Panc1 (cell line): ENCODE results near the gene TP53RK. TPM values are rescaled to one million over a fixed set of nuclear protein-coding genes. Genes with fewer than 3 reads are reported as not detected.

ENCODE experiments used
- ATAC-seq: fragments of 200-7000 bp; cut with Tn5 transposase; 2 replicates; pipeline ENCODE4 v1.9.1; 2020; ENCODE audit warnings: mild to moderate bottlenecking, moderate library complexity
- BruUV-seq: library from RNA; stranded (reverse); fragments of 400-500 nt; replicated peaks from 2 replicates; lab custom pipeline; 2021; lab: Mats Ljungman, UMichigan
- CTCF ChIA-PET: fragments of 300-600 bp; sonication (Branson Sonifier 250); formaldehyde crosslinking; loops from one replicate; lab custom pipeline; 2022; ENCODE audit warnings: antibody characterized with exemption; lab: Charles Lee
- POLR2A ChIA-PET: fragments of 300-600 bp; sonication (Branson Sonifier 250); formaldehyde crosslinking; loops from one replicate; lab custom pipeline; 2022; ENCODE audit warnings: antibody characterized with exemption; lab: Charles Lee
- DNase-seq: peaks from one replicate; pipeline ENCODE4 v3.0.0-alpha.2; 2010; ENCODE audit warnings: low read depth, low spot score
- H3K27ac ChIP-seq: 2 replicates; pipeline ENCODE4 v1.5.1; 2011; ENCODE audit warnings: mild to moderate bottlenecking, low read length, inconsistent platforms
- H3K27me3 ChIP-seq: fragments of 200-500 bp; sonication (Bioruptor generic); 2 replicates; pipeline ENCODE4 v1.6.0; 2014; ENCODE audit warnings: low read length, inconsistent platforms; ENCODE audit not compliant: control insufficient read depth, insufficient read depth
- H3K36me3 ChIP-seq: fragments of 200-500 bp; sonication (Bioruptor generic); 2 replicates; pipeline ENCODE4 v1.5.1; 2014; ENCODE audit warnings: inconsistent platforms, mild to moderate bottlenecking, low read length, moderate library complexity; ENCODE audit not compliant: control insufficient read depth, insufficient read depth
- H3K4me1 ChIP-seq: 2 replicates; pipeline ENCODE4 v1.5.1; 2011; ENCODE audit warnings: inconsistent platforms, mild to moderate bottlenecking, low read length, moderate library complexity; ENCODE audit not compliant: control insufficient read depth, insufficient read depth
- H3K4me3 ChIP-seq, 2 experiments: 2 replicates each; pipeline ENCODE4 v1.5.1; 2011 to 2012; ENCODE audit warnings: low read depth in 2 of 2, low read length in 2 of 2, mild to moderate bottlenecking in 2 of 2, inconsistent platforms in 1 of 2, moderate library complexity in 1 of 2
- H3K9me3 ChIP-seq: fragments of 200-500 bp; sonication (Bioruptor generic); 2 replicates; pipeline ENCODE4 v1.5.1; 2014; ENCODE audit warnings: low read depth, mild to moderate bottlenecking, inconsistent platforms, low read length, moderate library complexity; ENCODE audit not compliant: control insufficient read depth, insufficient read depth
- CTCF ChIP-seq: fragments of 450-650 bp; IDR thresholded peaks from 2 replicates; pipeline ENCODE4 v1.5.1; 2017; ENCODE audit warnings: mild to moderate bottlenecking
- POLR2AphosphoS5 ChIP-seq: IDR thresholded peaks from 2 replicates; pipeline ENCODE4 v1.6.1; 2012; ENCODE audit warnings: mild to moderate bottlenecking, low read depth, low read length, moderate library complexity
- REST ChIP-seq, 2 experiments: IDR thresholded peaks; 2 replicates each; pipeline ENCODE4 v1.6.1; 2011 to 2012; ENCODE audit warnings: low read depth in 2 of 2, control low read depth in 1 of 2, low read length in 1 of 2, mild to moderate bottlenecking in 1 of 2, moderate library complexity in 1 of 2; ENCODE audit not compliant: insufficient read depth in 1 of 2
- SIN3A ChIP-seq: IDR thresholded peaks from 2 replicates; pipeline ENCODE4 v1.6.1; 2012; ENCODE audit warnings: low read depth, mild to moderate bottlenecking, low read length, moderate library complexity, borderline replicate concordance; ENCODE audit not compliant: insufficient read depth
- TCF7L2 ChIP-seq: IDR thresholded peaks from 2 replicates; pipeline ENCODE4 v1.6.1; 2011; ENCODE audit warnings: mild to moderate bottlenecking, low read depth, low read length, inconsistent platforms
- in situ Hi-C: cut with HindIII; loops from 2 replicates; pipeline ENCODE4 v1.10.0; 2016; ENCODE audit warnings: low sequenced_read_pairs, low pct_unique_long_range_greater_than_20kb
- intact Hi-C: fragments of 100-400 bp; cut with micrococcal nuclease; formaldehyde crosslinking; loops from one replicate; pipeline ENCODE4 v1.10.0; 2022; ENCODE audit not compliant: unreplicated experiment
- total RNA-seq: library from RNA; stranded (reverse); gene quantifications from one replicate; pipeline ENCODE4 v1.2.1, GENCODE V29; 2021; ENCODE audit not compliant: unreplicated experiment

Gene TP53RK
- total RNA-seq, 1 experiment from 2014 or later: 13.7 TPM

GRCh38 chr20:46708172-46708860 lies 19.1 kb upstream of the TP53RK start:
- DNase-seq (no peak), ATAC-seq (peak; percentile 33; the same call in 1 of the 2 replicates)
- TF ChIP-seq REST (IDR thresholded peaks at IDR 0.05; ENCODE audit: insufficient read depth in 1 of 2, low read depth in 2 of 2, low read length in 1 of 2): no peak
- peak; percentile 79 for TF ChIP-seq CTCF
- no peak for TF ChIP-seq POLR2AphosphoS5
- no peak for TF ChIP-seq TCF7L2
- POLR2A ChIA-PET: no interaction called here
- H3K4me1 ChIP-seq: no peaks in the 10 kb centered on the region; the same call in 1 of the 2 replicates
- no peaks in the 10 kb centered on the region for H3K9me3 ChIP-seq
- no TSS peak for BruUV-seq
- CTCF ChIA-PET: interaction anchor here (0.7 kb wide), 1 partner anchor 44 kb away, joined by 3 read pairs; no protein-coding TSS in a partner anchor
- intact Hi-C loops (no loop called here), in situ Hi-C loops (no loop called here)
- no peak overlapping the region for H3K4me3 ChIP-seq
- no peaks in the 10 kb centered on the region for H3K27me3 ChIP-seq
- no peak overlapping the region for H3K27ac ChIP-seq
- H3K36me3 ChIP-seq: no peaks in the 10 kb centered on the region

GRCh38 chr20:46706242-46706641 lies 17.0 kb upstream of the TP53RK start:
- H3K36me3 ChIP-seq: no peaks in the 10 kb centered on the region
- BruUV-seq: no TSS peak
- ChIA-PET POLR2A (no interaction called here), CTCF (interaction anchor here (0.9 kb wide), 1 partner anchor 10 kb away, joined by 3 read pairs; no protein-coding TSS in a partner anchor)
- no peak for ATAC-seq
- H3K9me3 ChIP-seq: no peaks in the 10 kb centered on the region
- H3K27ac ChIP-seq: no peak overlapping the region
- in situ Hi-C loops (no loop called here), intact Hi-C loops (no loop called here)
- no peak for DNase-seq
- H3K27me3 ChIP-seq: no peaks in the 10 kb centered on the region
- no peaks in the 10 kb centered on the region; the same call in 1 of the 2 replicates for H3K4me1 ChIP-seq
- no peak overlapping the region for H3K4me3 ChIP-seq
- TF ChIP-seq POLR2AphosphoS5: no peak
- no peak for TF ChIP-seq SIN3A
- no peak for TF ChIP-seq CTCF
